Raji (cell line): ENCODE data around the gene GHRH.

Experiments
- POLR2A ChIP-seq: IDR thresholded peaks from 2 replicates; pipeline ENCODE4 v1.6.1; 2011; ENCODE audit warnings: low read depth, low read length, control low read depth; ENCODE audit not compliant: insufficient read depth

The GHRH gene, protein sequence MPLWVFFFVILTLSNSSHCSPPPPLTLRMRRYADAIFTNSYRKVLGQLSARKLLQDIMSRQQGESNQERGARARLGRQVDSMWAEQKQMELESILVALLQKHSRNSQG

GRCh38 chr20:37261714-37262113 is at the start of gene GHRH:
TSS of gene GHRH (minus strand) at chr20:37261814. CDS start at chr20:37256889, 4,925 bp downstream.
- no peak for TF ChIP-seq POLR2A

DNA sequence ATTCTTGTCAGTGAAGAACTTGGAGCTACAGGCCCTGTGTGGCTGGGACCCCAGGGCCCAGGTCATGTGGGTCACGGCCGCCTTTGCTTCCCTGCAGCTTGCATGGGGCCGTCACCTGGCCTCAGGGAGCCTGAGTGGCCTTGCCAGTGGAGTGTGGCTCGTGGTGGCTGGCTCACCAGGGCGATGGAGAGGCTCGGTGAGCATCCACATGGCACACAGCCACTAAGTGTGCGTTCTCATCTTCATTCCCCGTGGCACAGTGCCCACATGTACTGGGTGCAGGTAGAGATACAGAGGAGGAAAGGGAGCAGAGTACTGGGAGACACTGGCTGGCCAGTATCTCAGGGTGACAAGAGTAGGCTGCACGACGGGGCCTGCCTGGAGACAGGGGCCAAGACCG is 49.3 kb upstream of the GHRH start:
- TF ChIP-seq POLR2A = no peak

GRCh38 chr20:37309936-37310590 is 48.4 kb upstream of the GHRH start:
- no peak for TF ChIP-seq POLR2A

DNA sequence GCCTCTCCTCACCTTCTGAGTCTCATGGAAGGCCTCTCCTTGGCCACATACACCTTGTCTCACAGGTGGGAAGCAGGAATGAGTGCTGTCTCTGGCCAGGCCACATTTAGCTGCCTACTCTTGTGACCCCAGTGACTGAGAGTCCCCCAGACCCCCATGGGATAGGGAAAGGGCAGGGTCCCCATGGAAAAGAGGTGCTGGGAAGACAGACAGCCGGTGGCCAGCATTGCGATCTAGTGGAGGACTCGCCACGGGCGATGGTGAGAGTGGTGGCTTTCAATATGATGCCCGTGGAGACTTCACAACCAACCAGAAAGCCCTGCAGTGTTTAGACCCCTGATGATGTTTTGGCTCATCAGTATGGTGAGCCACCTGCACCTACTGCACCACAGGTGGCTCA is 47.7 kb upstream of the GHRH start:
- no peak for TF ChIP-seq POLR2A

GRCh38 chr20:37308086-37309050 is 46.8 kb upstream of the GHRH start:
- no peak for TF ChIP-seq POLR2A

- no peak for TF ChIP-seq POLR2A
Measured at GRCh38 chr20:37305839-37306238, 44.2 kb upstream of the GHRH start.

- no peak for TF ChIP-seq POLR2A
Measured at GRCh38 chr20:37305079-37305478, 43.5 kb upstream of the GHRH start.

GRCh38 chr20:37303637-37304036 is 42.0 kb upstream of the GHRH start:
- no peak for TF ChIP-seq POLR2A

- no peak for TF ChIP-seq POLR2A
Measured at GRCh38 chr20:37302981-37303380, 41.4 kb upstream of the GHRH start.

GRCh38 chr20:37301558-37301957 is 39.9 kb upstream of the GHRH start:
- no peak for TF ChIP-seq POLR2A

GRCh38 chr20:37301120-37301519 is 39.5 kb upstream of the GHRH start:
- no peak for TF ChIP-seq POLR2A

DNA sequence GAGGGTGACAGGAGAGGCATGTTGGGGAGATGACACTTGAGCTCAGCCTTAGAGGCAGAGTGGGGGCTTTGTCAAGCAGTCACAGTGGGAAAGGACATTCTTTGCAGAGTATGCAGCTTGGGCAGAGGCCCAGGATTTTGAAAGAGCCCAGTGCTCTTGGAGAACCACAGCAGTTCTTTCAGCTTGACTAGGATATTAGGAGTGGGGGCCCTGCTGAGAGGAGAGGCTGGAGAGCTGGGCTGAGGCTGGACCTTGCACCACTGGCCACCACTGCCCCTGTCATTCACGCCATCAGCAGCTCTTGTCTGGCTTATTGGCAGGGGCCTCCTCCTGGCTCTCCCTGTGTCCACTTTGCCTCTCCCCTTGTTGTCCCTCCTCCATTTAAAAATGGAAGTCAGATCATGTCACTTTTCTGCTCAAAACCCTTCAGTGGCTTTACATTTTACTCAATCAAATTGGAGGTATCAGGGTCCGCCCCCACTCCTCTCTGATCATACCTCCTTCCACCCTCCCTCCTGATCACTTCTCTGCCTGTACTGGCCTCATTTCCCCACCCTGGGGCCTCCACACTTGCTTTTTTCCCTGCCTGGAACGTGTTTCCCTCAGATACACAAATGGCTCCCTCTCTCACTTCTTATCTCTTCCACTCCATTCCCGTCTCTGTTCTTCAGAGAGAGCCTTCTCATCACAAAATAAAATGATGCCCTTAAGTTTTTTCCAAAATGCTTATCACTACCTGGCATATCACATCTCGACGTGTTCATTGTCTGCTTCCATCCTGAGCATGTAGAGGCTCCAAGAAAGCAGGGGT is 38.3 kb upstream of the GHRH start:
- TF ChIP-seq POLR2A = no peak

- no peak for TF ChIP-seq POLR2A
Measured at GRCh38 chr20:37298190-37298939, 36.8 kb upstream of the GHRH start.

DNA sequence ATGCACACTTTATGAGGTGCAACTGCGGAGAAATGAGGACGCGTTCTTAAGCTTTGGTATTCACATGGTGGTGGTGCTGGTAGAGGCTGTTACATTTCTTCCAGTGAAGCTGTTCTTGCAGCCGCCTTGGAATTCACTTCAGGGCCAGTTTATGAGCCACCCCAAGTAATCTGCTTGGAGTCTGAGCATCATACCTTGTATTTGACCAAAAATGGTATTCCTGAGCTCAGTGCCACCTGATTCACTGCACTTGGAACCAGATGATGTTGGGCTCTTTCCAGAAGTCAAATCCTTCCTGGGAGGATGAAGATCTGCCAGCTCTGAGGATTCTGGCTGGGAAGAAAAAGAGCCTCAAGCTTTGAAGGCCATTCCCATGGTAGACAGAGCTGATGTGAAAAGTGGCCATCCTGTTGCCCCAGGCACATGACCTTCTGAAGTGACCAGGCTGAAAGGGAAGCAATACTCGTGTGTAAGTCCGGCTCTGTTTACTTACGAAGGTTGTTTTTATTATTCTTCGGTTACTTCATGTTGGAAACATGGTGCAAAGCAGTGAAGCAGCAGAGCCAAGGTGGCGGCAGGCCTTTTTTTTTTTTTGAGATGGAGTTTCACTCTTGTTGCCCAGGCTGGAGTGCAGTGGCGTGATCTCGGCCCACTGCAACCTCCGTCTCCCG is 35.6 kb upstream of the GHRH start:
- no peak for TF ChIP-seq POLR2A
